Heart right ventricle (tissue), 16 donors: ENCODE results near the gene ULBP2. TPM values are rescaled to one million over a fixed set of nuclear protein-coding genes. Genes with fewer than 3 reads are reported as not detected.
"Not testable (repeated sequence)": the region's sequence is repeated elsewhere in the genome, so short reads cannot be mapped to it uniquely, and the experiment has no call there.

Source experiments
- ATAC-seq, 8 donors: fragments of 200-7000 bp; cut with Tn5 transposase; one replicate each; pipeline ENCODE4 v1.9.1; 2020; ENCODE audit warnings: mild to moderate bottlenecking in 8 of 8, moderate library complexity in 8 of 8, moderate number of reproducible peaks in 1 of 8
- DNase-seq, 2 donors: peaks; one replicate each; pipeline ENCODE4 v3.0.0-alpha.2; 2020
- H3K27ac ChIP-seq, 10 donors: fragments of 200-600 bp; sonication (generic) in 2 of 10; one replicate each; pipeline versions ENCODE4 v1.5.0 to v1.8.0; 2020 to 2022; ENCODE audit warnings: mild to moderate bottlenecking in 3 of 10
- H3K27me3 ChIP-seq, 7 donors: fragments of 200-600 bp; one replicate each; pipeline ENCODE4 v1.8.0; 2021 to 2022; ENCODE audit warnings: mild to moderate bottlenecking in 2 of 7
- H3K36me3 ChIP-seq, 9 donors: fragments of 200-600 bp; sonication (generic) in 1 of 9; one replicate each; pipeline versions ENCODE4 v1.5.0 to v1.8.0; 2020 to 2022; ENCODE audit warnings: mild to moderate bottlenecking in 2 of 9
- H3K4me1 ChIP-seq, 9 donors: fragments of 200-600 bp; sonication (generic) in 1 of 9; one replicate each; pipeline versions ENCODE4 v1.5.0 to v1.8.0; 2020 to 2022; ENCODE audit warnings: mild to moderate bottlenecking in 4 of 9
- H3K4me3 ChIP-seq, 10 donors: fragments of 200-600 bp; sonication (generic) in 2 of 10; one replicate each; pipeline versions ENCODE4 v1.5.0 to v1.8.0; 2020 to 2022; ENCODE audit warnings: mild to moderate bottlenecking in 7 of 10, moderate library complexity in 2 of 10
- H3K9me3 ChIP-seq, 11 donors: fragments of 200-600 bp in 10 of 11; sonication (generic) in 2 of 11; one replicate each; pipeline versions ENCODE4 v1.5.0 to v1.8.0; 2013 to 2022; ENCODE audit warnings: mild to moderate bottlenecking in 2 of 11, control low read depth in 1 of 11, moderate library complexity in 1 of 11
- CTCF ChIP-seq, 9 donors: fragments of 200-600 bp; sonication (generic) in 2 of 9; IDR thresholded peaks; one replicate each; pipeline versions ENCODE4 v1.5.0 to v1.8.0; 2021 to 2022; ENCODE audit warnings: antibody characterized with exemption in 9 of 9, mild to moderate bottlenecking in 5 of 9, moderate library complexity in 1 of 9
- WGBS, 2 donors: extraction: QIAGEN DNeasy Blood & Tissue Kit; methylation state at CpG; one replicate each; pipeline ENCODE4 v1.1.7; 2013; ENCODE audit warnings: inconsistent platforms in 1 of 2; 5-methylcytosine and 5-hydroxymethylcytosine counted together
- intact Hi-C, 10 donors: fragments of 100-400 bp; cut with DNase I; formaldehyde crosslinking; loops; one replicate each; pipeline versions ENCODE4 v1.11.1 to v1.14.2; 2022
- polyA plus RNA-seq, 2 donors: library from polyadenylated mRNA; stranded (reverse); fragments of 200-250 nt; gene quantifications; one replicate each; pipeline ENCODE4 v1.2.3, GENCODE V29; 2013
- total RNA-seq, 10 donors: library from RNA; stranded (reverse); fragmentation: NEBNext Ultra II Directional in 3 of 10; extraction: Animal tissue kit (Norgen Biotek cat#: 25700) in 3 of 10; gene quantifications; one replicate each; pipeline versions ENCODE4 v1.2.1 to v1.2.4, GENCODE V29; 2021 to 2023
- donor health status: Arrhythmogenic right ventricular cardiomyopathy.
- donor health status: ischemic (EF 13 %, LVEDD 7.1; RV severe dilation, severe dysfunction).
- donor health status: healthy with polysubstance abuse.
- donor health status: DM: no; HTN: yes; CAD: no.
- donor health status: DM: no; HTN: no; CAD: no.
- donor health status: ischemic (EF 25% LVEDD 6.9; RV normal size, moderate dysfunction).
- donor health status: ischemic (EF 25% LVEDD 5.7; RV mildly dilated, moderate dysfunction).
- donor health status: healthy.
- donor health status: DM: yes; HTN: yes; CAD: no.
- donor health status: Ischemic cardiomyopathy.
- donor health status: ischemic (EF 35%, LVEDD 5.7; RV mildly dilated, moderate dysfunction).
- donor health status: nonischemic (EF 11% LVEDD 7.7; RV severe dilation, severe dysfunction).
- donor health status: DM: yes; HTN: yes; CAD: no.
- donor health status: PGD.
- donor health status: ischemic (EF 29% LVEDD 5.4; RV normal size, mild dysfunction).
- donor health status: nonischemic (EF 23%, LVEDD 6.1; RV moderate dilation, normal function).

Gene ULBP2
- total and polyA plus RNA-seq, 12 donors: 0.46 to 2.7 (median 1.1) TPM; not detected in 1

- DNase-seq (no peak), ATAC-seq (no peak)
- peaks cover 16 to 99% (median 96%) of the 10 kb centered on the region in 7 donors for H3K27me3 ChIP-seq
- no peak overlapping the region for H3K4me3 ChIP-seq
- H3K4me1 ChIP-seq: peaks cover 5 to 14% (median 11%) of the 10 kb centered on the region in 9 donors
- no peaks in the 10 kb centered on the region for H3K36me3 ChIP-seq
- 57% methylated on average over 4 of the region's 4 CpGs for WGBS, 2 donors
- no peaks in the 10 kb centered on the region for H3K9me3 ChIP-seq
- TF ChIP-seq CTCF (IDR thresholded peaks at IDR 0.05): no peak
- H3K27ac ChIP-seq: no peak overlapping the region
- intact Hi-C loops: loop anchor here in 6 of 10 donors (2.0 to 10.0 kb wide), 3 partner anchors 72 to 400 kb away; no protein-coding TSS in a partner anchor
Observed at GRCh38 chr6:149935246-149935645, 6.6 kb upstream of the ULBP2 start.

- no peaks in the 10 kb centered on the region for H3K9me3 ChIP-seq
- 22 to 54% methylated on average over 2 of the region's 2 CpGs for WGBS, 2 donors
- H3K27me3 ChIP-seq: peaks cover 16 to 99% (median 96%) of the 10 kb centered on the region in 7 donors
- intact Hi-C loops: loop anchor here in 6 of 10 donors (2.0 to 10.0 kb wide), 3 partner anchors 72 to 399 kb away; no protein-coding TSS in a partner anchor
- H3K4me1 ChIP-seq: peaks cover 5 to 14% (median 11%) of the 10 kb centered on the region in 9 donors
- ATAC-seq (no peak), DNase-seq (no peak)
- H3K27ac ChIP-seq: no peak overlapping the region
- TF ChIP-seq CTCF (IDR thresholded peaks at IDR 0.05): no peak
- no peak overlapping the region for H3K4me3 ChIP-seq
- H3K36me3 ChIP-seq: no peaks in the 10 kb centered on the region
Observed at GRCh38 chr6:149935668-149936067, 6.1 kb upstream of the ULBP2 start.

- H3K27ac ChIP-seq: no peak overlapping the region
- intact Hi-C loops: loop anchor here in 3 of 10 donors (5.0 to 10.0 kb wide), 2 partner anchors 71 to 398 kb away; no protein-coding TSS in a partner anchor
- DNase-seq (no peak), ATAC-seq (no peak)
- H3K4me1 ChIP-seq: peaks cover 5 to 23% (median 19%) of the 10 kb centered on the region in 9 donors
- H3K4me3 ChIP-seq: no peak overlapping the region
- WGBS, 2 donors: 34 to 54% methylated on average over 2 of the region's 2 CpGs
- no peaks in the 10 kb centered on the region for H3K9me3 ChIP-seq
- H3K27me3 ChIP-seq: peaks cover 16 to 99% (median 92%) of the 10 kb centered on the region in 7 donors
- no peaks in the 10 kb centered on the region for H3K36me3 ChIP-seq
- no peak for TF ChIP-seq CTCF (IDR thresholded peaks at IDR 0.05)
Observed at GRCh38 chr6:149936743-149937142, 5.1 kb upstream of the ULBP2 start.

GRCh38 chr6:149938013-149938570 is 3.7 kb upstream of the ULBP2 start:
- H3K27me3 ChIP-seq: peaks cover 16 to 95% (median 81%) of the 10 kb centered on the region in 7 donors
- H3K9me3 ChIP-seq, H3K36me3 ChIP-seq, H3K27ac ChIP-seq, ATAC-seq, DNase-seq: not testable (repeated sequence)
- intact Hi-C loops: loop anchor here in 3 of 10 donors (5.0 to 10.0 kb wide), 2 partner anchors 69 to 397 kb away; no protein-coding TSS in a partner anchor
- H3K4me1 ChIP-seq: peaks cover 5 to 31% (median 24%) of the 10 kb centered on the region in 9 donors
- 2 to 3% methylated on average over 15 of the region's 20 CpGs for WGBS, 2 donors
- peak in 1 of 9 donors; percentile 22 for TF ChIP-seq CTCF (IDR thresholded peaks at IDR 0.05)
- peak overlapping the region in 9 of 10 donors; percentile 22 to 62 (median 47) for H3K4me3 ChIP-seq
